AG04449 (cell line): Measurements from ENCODE around the gene LARGE1.

Experiments
- CTCF ChIA-PET: fragments of 350-600 bp; formaldehyde crosslinking; extraction: SDS; loops from one replicate; lab custom pipeline; 2021; ENCODE audit warnings: antibody characterized with exemption; lab: Yijun Ruan, JAX
- POLR2A ChIA-PET: fragments of 400-600, 350-600 bp; formaldehyde crosslinking; extraction: SDS; loops from one replicate; lab custom pipeline; 2020; ENCODE audit warnings: antibody characterized with exemption, inconsistent platforms; lab: Yijun Ruan, JAX
- DNase-seq: peaks from one replicate; pipeline ENCODE4 v3.0.0-alpha.2; 2010; ENCODE audit warnings: low read depth, low spot score
- H3K4me3 ChIP-seq: 2 replicates; pipeline ENCODE4 v1.5.1; 2011; ENCODE audit warnings: low read depth, mild to moderate bottlenecking, control low read depth, low read length
- TF ChIP-seq, protein P1 (sequence below): IDR thresholded peaks from one replicate; pipeline ENCODE4 v1.5.1; 2011; ENCODE audit warnings: mild to moderate bottlenecking, moderate library complexity, low read length, control low read depth, inconsistent platforms; ENCODE audit not compliant: insufficient read depth; ENCODE audit errors: missing control alignments

LARGE1 gene

DNA sequence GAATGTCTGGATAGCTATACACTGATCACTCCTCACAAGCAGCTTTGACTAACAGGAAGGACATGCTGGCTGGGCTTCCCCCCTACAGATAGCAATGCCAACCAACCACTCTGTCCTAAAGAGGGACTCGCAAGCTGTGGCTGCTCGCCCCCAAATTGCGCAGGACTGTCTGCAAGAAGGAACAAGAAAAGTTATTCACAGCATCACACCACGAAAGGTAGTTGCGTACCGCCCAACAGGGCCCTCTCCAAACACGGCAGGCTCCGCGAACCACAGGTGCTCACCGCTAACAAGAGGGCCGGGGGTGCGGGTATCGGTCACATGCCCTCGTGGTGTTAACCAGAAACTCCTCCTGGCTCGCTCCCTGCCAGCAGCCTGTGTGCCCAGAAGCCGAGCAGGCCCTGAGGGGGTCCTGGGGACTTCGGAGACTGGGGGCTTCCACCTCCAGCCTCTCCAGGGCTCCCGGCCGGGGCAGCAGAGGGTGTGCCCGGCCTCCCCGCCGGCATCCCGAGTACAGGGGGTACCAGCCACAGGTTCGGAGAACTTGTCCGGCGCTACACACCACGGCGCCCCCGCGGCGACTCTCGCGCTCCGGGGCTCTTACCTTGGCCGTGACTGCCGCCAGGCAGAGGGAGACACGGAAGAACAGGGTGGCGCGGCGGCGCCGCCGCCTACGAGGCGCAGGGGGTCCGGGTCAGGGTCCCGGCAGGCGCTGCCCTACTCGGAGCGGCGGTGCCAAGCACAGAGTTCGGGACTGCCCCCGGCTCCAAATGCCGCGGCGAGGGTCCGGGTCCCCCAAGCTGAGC, 682 bp downstream of the LARGE1 start:
- CTCF ChIA-PET = interaction anchor here (0.9 to 3.1 kb wide), 7 partner anchors 9 to 1235 kb away, joined by 3 to 11 read pairs (median 5); no protein-coding TSS in a partner anchor
- POLR2A ChIA-PET = interaction anchor here (0.6 to 1.3 kb wide), 4 partner anchors 10 to 163 kb away, joined by 3 to 5 read pairs (median 4); no protein-coding TSS in a partner anchor
- TF ChIP-seq, protein P1, sequence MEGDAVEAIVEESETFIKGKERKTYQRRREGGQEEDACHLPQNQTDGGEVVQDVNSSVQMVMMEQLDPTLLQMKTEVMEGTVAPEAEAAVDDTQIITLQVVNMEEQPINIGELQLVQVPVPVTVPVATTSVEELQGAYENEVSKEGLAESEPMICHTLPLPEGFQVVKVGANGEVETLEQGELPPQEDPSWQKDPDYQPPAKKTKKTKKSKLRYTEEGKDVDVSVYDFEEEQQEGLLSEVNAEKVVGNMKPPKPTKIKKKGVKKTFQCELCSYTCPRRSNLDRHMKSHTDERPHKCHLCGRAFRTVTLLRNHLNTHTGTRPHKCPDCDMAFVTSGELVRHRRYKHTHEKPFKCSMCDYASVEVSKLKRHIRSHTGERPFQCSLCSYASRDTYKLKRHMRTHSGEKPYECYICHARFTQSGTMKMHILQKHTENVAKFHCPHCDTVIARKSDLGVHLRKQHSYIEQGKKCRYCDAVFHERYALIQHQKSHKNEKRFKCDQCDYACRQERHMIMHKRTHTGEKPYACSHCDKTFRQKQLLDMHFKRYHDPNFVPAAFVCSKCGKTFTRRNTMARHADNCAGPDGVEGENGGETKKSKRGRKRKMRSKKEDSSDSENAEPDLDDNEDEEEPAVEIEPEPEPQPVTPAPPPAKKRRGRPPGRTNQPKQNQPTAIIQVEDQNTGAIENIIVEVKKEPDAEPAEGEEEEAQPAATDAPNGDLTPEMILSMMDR = no peak
- DNase-seq = no peak
- peak overlapping the region; percentile 68 for H3K4me3 ChIP-seq

DNA sequence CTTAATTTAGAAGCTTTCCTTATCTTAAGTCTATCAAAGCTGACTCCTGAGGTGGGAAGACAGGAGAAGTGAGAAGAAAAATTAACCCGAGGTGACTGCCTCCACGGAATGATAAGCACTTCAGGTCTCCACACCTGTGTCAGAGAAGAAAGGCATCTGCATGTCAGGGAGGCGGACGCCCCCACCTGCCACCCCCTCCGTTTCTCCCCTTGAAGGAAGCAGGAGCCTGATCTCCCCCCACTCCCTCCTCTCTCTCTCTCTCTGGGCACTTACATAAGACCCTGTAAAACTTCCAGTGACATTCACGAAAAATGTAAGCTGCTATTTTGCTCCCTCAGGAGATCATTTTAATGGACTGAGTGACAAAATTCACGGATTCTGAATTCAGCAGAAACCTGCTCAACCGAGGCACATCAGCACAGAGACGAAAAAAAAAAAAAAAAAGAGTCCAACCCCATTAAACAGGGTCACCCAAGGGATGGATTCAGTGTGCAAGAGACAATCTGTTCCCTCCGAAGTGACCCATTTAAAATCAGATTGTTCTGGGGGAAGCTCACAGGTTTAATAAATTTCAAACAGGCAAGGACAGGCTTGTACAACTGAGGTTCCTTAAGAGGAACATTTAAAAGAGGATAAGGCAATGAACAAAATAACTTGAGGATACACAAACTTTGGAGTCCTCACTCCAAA, 1.5 kb downstream of the LARGE1 start:
- CTCF ChIA-PET = interaction anchor here (0.9 to 3.1 kb wide), 8 partner anchors 9 to 1236 kb away, joined by 3 to 11 read pairs (median 4); no protein-coding TSS in a partner anchor
- H3K4me3 ChIP-seq = peak overlapping the region; percentile 68
- TF ChIP-seq, protein P1 = no peak
- DNase-seq = no peak
- POLR2A ChIA-PET = interaction anchor here (0.7 to 1.3 kb wide), 2 partner anchors 9 to 20 kb away, joined by 3 to 4 read pairs; no protein-coding TSS in a partner anchor

DNA sequence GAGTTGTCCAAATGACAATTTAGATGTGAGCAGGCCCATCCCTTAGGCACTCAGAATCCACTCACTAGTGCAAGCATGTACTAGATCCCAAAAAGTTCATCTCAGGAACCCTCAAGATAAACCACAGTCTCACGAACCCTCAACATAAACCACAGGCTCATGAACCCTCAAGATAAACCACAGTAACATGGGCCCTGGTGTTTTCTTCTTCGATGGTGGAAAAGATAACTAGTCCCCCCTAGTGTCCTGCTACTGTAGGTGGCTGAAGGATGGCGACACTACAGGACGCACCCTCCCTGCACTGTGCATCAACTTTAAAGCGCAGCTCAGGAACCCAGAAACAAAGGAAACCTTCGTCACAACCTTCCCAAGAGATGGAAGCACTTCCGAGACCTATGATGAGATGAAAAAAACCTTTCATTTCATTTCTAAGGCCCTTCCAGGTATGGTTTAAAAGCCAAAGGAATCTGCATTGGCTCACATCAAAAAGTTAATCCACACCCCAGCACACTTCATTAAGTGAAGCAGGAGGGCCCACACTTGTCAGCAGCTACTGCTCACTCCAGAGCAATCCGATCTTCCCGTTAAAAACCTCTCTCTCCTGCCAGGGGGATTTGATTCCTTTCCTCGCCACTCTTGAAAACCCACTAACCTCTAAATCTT, 2.4 kb downstream of the LARGE1 start:
- POLR2A ChIA-PET = no interaction called here

DNA sequence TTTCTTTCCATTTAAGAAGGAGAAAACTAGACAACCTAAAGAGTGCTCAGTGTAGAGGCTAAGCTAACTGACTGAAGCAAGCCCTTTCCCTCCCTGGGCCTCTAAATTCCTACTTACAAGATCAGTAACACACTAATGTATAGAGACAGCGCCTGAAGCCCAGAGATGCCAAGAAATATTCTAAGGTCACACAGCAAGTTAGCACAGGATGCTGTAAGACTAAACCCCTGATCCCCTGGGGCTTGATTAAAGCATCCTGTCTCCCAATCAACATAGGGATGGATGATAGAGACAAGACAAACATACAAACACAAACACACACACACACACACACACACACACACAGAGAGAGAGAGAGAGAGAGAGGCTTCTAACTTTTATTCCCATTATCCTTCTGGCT, 5.6 kb downstream of the LARGE1 start:
- TF ChIP-seq, protein P1 = no peak
- CTCF ChIA-PET = interaction anchor here (1.8 kb wide), 1 partner anchor 9 kb away, joined by 7 read pairs; no protein-coding TSS in a partner anchor
- POLR2A ChIA-PET = interaction anchor here (0.7 kb wide), 1 partner anchor 26 kb away, joined by 3 read pairs; no protein-coding TSS in a partner anchor
- DNase-seq = no peak
- no peak overlapping the region for H3K4me3 ChIP-seq

More for the DNA sequence above, 2.4 kb downstream of the LARGE1 start:
- no peak overlapping the region for H3K4me3 ChIP-seq
- TF ChIP-seq, protein P1 = peak; percentile 29
- no peak for DNase-seq
- CTCF ChIA-PET = interaction anchor here (1.5 to 3.1 kb wide), 5 partner anchors 8 to 1237 kb away, joined by 3 to 11 read pairs (median 5); no protein-coding TSS in a partner anchor

DNA sequence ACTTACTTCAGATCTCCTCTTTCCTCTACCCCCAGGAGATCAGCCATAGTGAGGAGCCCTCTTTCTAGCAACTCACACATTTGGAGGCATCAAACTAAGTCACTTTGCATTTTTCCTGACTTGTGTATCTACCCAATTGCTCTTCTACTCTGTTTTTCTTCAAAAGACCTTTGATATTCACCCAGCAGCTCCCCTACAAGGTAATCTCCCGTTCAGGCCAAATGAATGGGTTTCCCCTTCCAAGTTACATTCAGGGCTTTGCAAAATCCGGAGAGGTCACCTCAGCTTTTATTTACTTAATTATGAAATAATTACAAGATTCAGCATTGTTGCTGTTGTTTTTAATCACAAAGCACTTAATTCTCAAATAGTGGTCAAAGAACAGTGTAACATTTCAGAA, 6.1 kb downstream of the LARGE1 start:
- TF ChIP-seq, protein P1 = no peak
- ChIA-PET CTCF (interaction anchor here (1.8 kb wide), 1 partner anchor 10 kb away, joined by 7 read pairs; no protein-coding TSS in a partner anchor), POLR2A (interaction anchor here (0.7 kb wide), 1 partner anchor 25 kb away, joined by 3 read pairs; no protein-coding TSS in a partner anchor)
- no peak overlapping the region for H3K4me3 ChIP-seq
- DNase-seq = no peak
